HepG2 (cell line): Measurements from ENCODE around the gene B9D2. TPM values are rescaled to one million over a fixed set of nuclear protein-coding genes. Genes with fewer than 3 reads are reported as not detected.

Experiments
- BHLHE40 ChIP-seq: IDR thresholded peaks from 2 replicates; pipeline ENCODE4 v1.6.1; 2011; ENCODE audit warnings: low read length, improper control_type of control experiment
- DR1 ChIP-seq: sonication (generic); formaldehyde crosslinking; IDR thresholded peaks from 2 replicates; pipeline ENCODE4 v1.8.0; 2021; ENCODE audit warnings: mild to moderate bottlenecking, missing genetic modification reagents, inconsistent platforms
- ETS1 ChIP-seq: sonication (generic); formaldehyde crosslinking; IDR thresholded peaks from 2 replicates; pipeline ENCODE4 v1.4.0; 2020; ENCODE audit warnings: missing genetic modification reagents
- ETV5 ChIP-seq: IDR thresholded peaks from 2 replicates; pipeline ENCODE4 v1.6.1; 2018; ENCODE audit warnings: missing biosample characterization, missing genetic modification reagents, inconsistent platforms, borderline replicate concordance
- HIC2 ChIP-seq: sonication (generic); formaldehyde crosslinking; IDR thresholded peaks from 2 replicates; pipeline ENCODE4 v1.9.0; 2022; ENCODE audit warnings: low read depth, missing genetic modification reagents
- HMGA1 ChIP-seq: sonication (generic); formaldehyde crosslinking; conservative IDR thresholded peaks from 2 replicates; pipeline ENCODE4 v1.4.0; 2020; ENCODE audit warnings: missing genetic modification reagents
- MED13 ChIP-seq: sonication (generic); formaldehyde crosslinking; IDR thresholded peaks from 2 replicates; pipeline ENCODE4 v1.5.0; 2020; ENCODE audit warnings: missing genetic modification reagents
- MXD3 ChIP-seq: IDR thresholded peaks from 2 replicates; pipeline ENCODE4 v1.6.1; 2016; ENCODE audit warnings: mild to moderate bottlenecking, missing biosample characterization, missing genetic modification reagents
- NPAS2 ChIP-seq: sonication (generic); formaldehyde crosslinking; IDR thresholded peaks from 2 replicates; pipeline ENCODE4 v1.8.0; 2022; ENCODE audit warnings: mild to moderate bottlenecking, missing genetic modification reagents, borderline replicate concordance
- NR2F2 ChIP-seq: IDR thresholded peaks from 2 replicates; pipeline ENCODE4 v1.6.1; 2012; ENCODE audit warnings: low read depth, inconsistent platforms, borderline replicate concordance
- PCBP2 ChIP-seq: fragments of 200-400 bp; formaldehyde crosslinking; optimal IDR thresholded peaks from 2 replicates; pipeline ENCODE3; 2018; ENCODE audit warnings: low read length, low read depth; ENCODE audit not compliant: poor library complexity, severe bottlenecking
- PHF20 ChIP-seq: sonication (generic); formaldehyde crosslinking; IDR thresholded peaks from 2 replicates; pipeline ENCODE4 v1.5.0; 2020; ENCODE audit warnings: mild to moderate bottlenecking, missing genetic modification reagents
- RBFOX2 ChIP-seq: fragments of 200-400 bp; formaldehyde crosslinking; IDR thresholded peaks from 2 replicates; pipeline ENCODE4 v1.6.1; 2017; ENCODE audit warnings: low read depth, mild to moderate bottlenecking, low read length
- SOX13 ChIP-seq, 3 experiments: fragments of 450-650 bp in 1 of 3; sonication (generic) in 1 of 3; formaldehyde crosslinking in 1 of 3; IDR thresholded peaks in 2 of 3; conservative IDR thresholded peaks in 1 of 3; 2 replicates each; pipeline versions ENCODE4 v1.5.0 to v1.6.1; 2016 to 2020; ENCODE audit warnings: antibody characterized with exemption in 1 of 3, mild to moderate bottlenecking in 1 of 3, missing compliant biosample characterization in 1 of 3, missing genetic modification reagents in 1 of 3, moderate library complexity in 1 of 3
- TFDP1 ChIP-seq: IDR thresholded peaks from 2 replicates; pipeline ENCODE4 v1.6.1; 2016; ENCODE audit warnings: missing compliant biosample characterization, missing genetic modification reagents, borderline replicate concordance
- ZNF280D ChIP-seq: sonication (generic); formaldehyde crosslinking; IDR thresholded peaks from 2 replicates; pipeline ENCODE4 v1.5.1; 2020; ENCODE audit warnings: mild to moderate bottlenecking, missing genetic modification reagents
- ZNF282 ChIP-seq: fragments of 450-650 bp; IDR thresholded peaks from 2 replicates; pipeline ENCODE4 v1.6.1; 2018; ENCODE audit not compliant: partially characterized antibody
- ZNF605 ChIP-seq: sonication (generic); formaldehyde crosslinking; IDR thresholded peaks from 2 replicates; pipeline ENCODE4 v1.8.0; 2022; ENCODE audit warnings: mild to moderate bottlenecking, missing genetic modification reagents
- ZNF704 ChIP-seq: sonication (generic); formaldehyde crosslinking; IDR thresholded peaks from 2 replicates; pipeline ENCODE4 v1.8.1; 2023; ENCODE audit warnings: mild to moderate bottlenecking, inconsistent platforms, moderate library complexity, missing genetic modification reagents, borderline replicate concordance
- ZSCAN30 ChIP-seq: sonication (generic); formaldehyde crosslinking; IDR thresholded peaks from 2 replicates; pipeline ENCODE4 v1.5.0; 2020; ENCODE audit warnings: mild to moderate bottlenecking, missing genetic modification reagents
- polyA plus RNA-seq, 8 experiments: library from polyadenylated mRNA; depleted of rRNA in 3 of 8; stranded (reverse) in 7 of 8; unstranded in 1 of 8; fragments of >200 nt; fragmentation: Illumina TruSeq in 4 of 8; extraction: Trizol in 4 of 8; gene quantifications; 2 replicates each; pipeline versions ENCODE4 v1.2.1 to v1.2.3, GENCODE V29; 2011 to 2016; ENCODE audit warnings: low read depth in 4 of 8, missing spikeins in 1 of 8, mixed read lengths in 1 of 8; ENCODE audit not compliant: insufficient read depth in 1 of 8
- total RNA-seq, 5 experiments: library from RNA; depleted of rRNA; stranded (reverse); fragments of >200 nt; fragmentation: Illumina TruSeq; extraction: Trizol; gene quantifications; 2 replicates each; pipeline ENCODE4 v1.2.3, GENCODE V29; 2016; ENCODE audit warnings: low read depth in 1 of 5

B9D2 gene
- total and polyA plus RNA-seq, 2 of the 13 experiments (the other 11 are each of a cell fraction or from before 2014, with no cell fraction given): 3.1 to 4.4 TPM

GRCh38 chr19:41325947-41326706, 37.8 kb downstream of the B9D2 start (continued):
- TF ChIP-seq ZNF704 (CRISPR knock-in tag) (no peak), SOX13 (IDR thresholded peaks at IDR 0.05) (no peak), SOX13 (CRISPR knock-in tag; conservative IDR thresholded peaks at IDR 0.05 in 1 of 2, IDR thresholded peaks at IDR 0.05 in 1 of 2) (no peak), ZNF280D (no peak), ETS1 (CRISPR knock-in tag) (no peak), ETV5 (CRISPR knock-in tag) (peak; percentile 44; the same call in 1 of the 2 replicates), NPAS2 (CRISPR knock-in tag) (no peak), MED13 (CRISPR knock-in tag) (no peak), ZSCAN30 (CRISPR knock-in tag) (no peak), PCBP2 (no peak), ZNF282 (no peak), BHLHE40 (no peak), HIC2 (peak; percentile 84), DR1 (no peak), HMGA1 (no peak), NR2F2 (no peak), TFDP1 (CRISPR knock-in tag) (no peak), ZNF605 (CRISPR knock-in tag) (no peak), MXD3 (peak; percentile 14), RBFOX2 (peak; percentile 63), PHF20 (CRISPR knock-in tag) (no peak)
